ENCODE measurements around the gene LOC128125822.
"Not testable (repeated sequence)": the region's sequence is repeated elsewhere in the genome, so short reads cannot be mapped to it uniquely, and the experiment has no call there.

Gene LOC128125822

GRCh38 chr6:63582579-63583231 lies 10.4 kb downstream of the LOC128125822 start:
- no peak for DNase-seq (ENCODE audit: low read depth)

GRCh38 chr6:63584125-63584514 lies 11.8 kb downstream of the LOC128125822 start:
- DNase-seq (ENCODE audit: low read depth): no peak

GRCh38 chr6:63584566-63584965 lies 12.3 kb downstream of the LOC128125822 start:
- DNase-seq (ENCODE audit: low read depth): no peak

- DNase-seq (ENCODE audit: low read depth): not testable (repeated sequence)
These were observed 13.4 kb downstream of the LOC128125822 start for GRCh38 chr6:63585652-63586051.

GRCh38 chr6:63589952-63590411 lies 17.7 kb downstream of the LOC128125822 start:
- no peak for DNase-seq (ENCODE audit: low read depth)

- no peak for DNase-seq (ENCODE audit: low read depth)
These were observed 20.6 kb downstream of the LOC128125822 start for GRCh38 chr6:63592886-63593285.

GRCh38 chr6:63597141-63598048 lies 25.1 kb downstream of the LOC128125822 start:
- DNase-seq (ENCODE audit: low read depth): no peak

GRCh38 chr6:63598049-63599036 lies 26.1 kb downstream of the LOC128125822 start:
- peak; percentile 53 for DNase-seq (ENCODE audit: low read depth)

GRCh38 chr6:63599243-63599642 lies 27.0 kb downstream of the LOC128125822 start:
- no peak for DNase-seq (ENCODE audit: low read depth)

- no peak for DNase-seq (ENCODE audit: low read depth)
These were observed 27.9 kb downstream of the LOC128125822 start for GRCh38 chr6:63600136-63600535.

GRCh38 chr6:63609231-63609630 lies 37.0 kb downstream of the LOC128125822 start:
- DNase-seq (ENCODE audit: low read depth): no peak

- no peak for DNase-seq (ENCODE audit: low read depth)
These were observed 38.7 kb downstream of the LOC128125822 start for GRCh38 chr6:63610944-63611343.

- no peak for DNase-seq (ENCODE audit: low read depth)
These were observed 39.3 kb downstream of the LOC128125822 start for GRCh38 chr6:63611560-63611959.

- DNase-seq (ENCODE audit: low read depth): no peak
These were observed 43.3 kb downstream of the LOC128125822 start for GRCh38 chr6:63615590-63615989.

Measured in activated T-helper 9 cell treated with anti-CD3 and anti-CD28 coated beads, Interleukin-2, amount 50 U/mL, for 16 hours (primary cell).